Measurements from ENCODE around the gene TMEM270.

GRCh38 chr7:73908123-73908611 lies 47.2 kb downstream of the TMEM270 start:
- no peak for TF ChIP-seq CTCF (IDR thresholded peaks at IDR 0.05)
- TF ChIP-seq POLR2AphosphoS5 (IDR thresholded peaks at IDR 0.05) = no peak
